GM12878 (cell line): Measurements from ENCODE around the gene GRIK1. TPM values are rescaled to one million over a fixed set of nuclear protein-coding genes. Genes with fewer than 3 reads are reported as not detected.

Source experiments
- ATAC-seq: fragments of 200-7000 bp; cut with Tn5 transposase; 3 replicates; pipeline ENCODE4 v1.9.1; 2020; ENCODE audit warnings: mild to moderate bottlenecking, moderate library complexity
- BruUV-seq: library from RNA; stranded (reverse); fragments of 400-500 nt; replicated peaks from 2 replicates; lab custom pipeline; 2021; lab: Mats Ljungman, UMichigan
- CTCF ChIA-PET: fragments of 300-600 bp; sonication (Branson Sonifier 250); formaldehyde crosslinking; extraction: SDS; loops from one replicate; lab custom pipeline; 2021; ENCODE audit warnings: inconsistent platforms; lab: Yijun Ruan, JAX
- POLR2A ChIA-PET: fragments of 350-600 bp; formaldehyde crosslinking; extraction: SDS; loops from one replicate; lab custom pipeline; 2021; ENCODE audit warnings: inconsistent platforms; lab: Charles Lee
- RAD21 ChIA-PET: fragments of 300-600 bp; sonication (Branson Sonifier 250); formaldehyde crosslinking; loops from one replicate; lab custom pipeline; 2023; ENCODE audit warnings: antibody characterized with exemption; ENCODE audit not compliant: unreplicated experiment; lab: Charles Lee
- SMC1A ChIA-PET: fragments of 300-600 bp; sonication (Branson Sonifier 250); formaldehyde crosslinking; loops from one replicate; lab custom pipeline; 2023; ENCODE audit not compliant: unreplicated experiment, uncharacterized antibody; lab: Charles Lee
- DNase-seq: peaks from one replicate; pipeline ENCODE4 v3.0.0-alpha.2; 2011; ENCODE audit warnings: low read depth, low spot score
- FAIRE-seq: peaks from 3 replicates; lab custom pipeline; 2011; peaks lifted over from hg19 to GRCh38; lab: Jason Lieb, UNC
- H2AFZ ChIP-seq: 2 replicates; pipeline ENCODE4 v1.6.0; 2011; ENCODE audit warnings: low read depth, low read length, control low read depth; ENCODE audit not compliant: control insufficient read depth
- H3K27ac ChIP-seq: 2 replicates; pipeline ENCODE4 v1.5.1; 2011; ENCODE audit warnings: control low read depth; ENCODE audit not compliant: control insufficient read depth, insufficient read depth
- H3K27me3 ChIP-seq, 2 experiments: replicated peaks in 1 of 2; 2 replicates each; pipeline versions ENCODE4 v1.6.0 to v1.6.1; 2011; ENCODE audit warnings: low read length in 1 of 2; ENCODE audit not compliant: control insufficient read depth in 2 of 2, insufficient read depth in 2 of 2
- H3K36me3 ChIP-seq, 2 experiments: 2 replicates each; pipeline ENCODE4 v1.5.1; 2011; ENCODE audit warnings: low read length in 1 of 2; ENCODE audit not compliant: control insufficient read depth in 2 of 2, insufficient read depth in 2 of 2
- H3K4me1 ChIP-seq: 2 replicates; pipeline ENCODE4 v1.6.1; 2011; ENCODE audit warnings: mild to moderate bottlenecking, low read length, moderate library complexity, mixed read lengths; ENCODE audit not compliant: control insufficient read depth, insufficient read depth
- H3K4me2 ChIP-seq: 2 replicates; pipeline ENCODE4 v1.6.0; 2011; ENCODE audit warnings: control low read depth; ENCODE audit not compliant: control insufficient read depth, insufficient read depth
- H3K4me3 ChIP-seq: fragments of 200-600 bp; sonication (generic); 2 replicates; pipeline ENCODE4 v1.5.1; 2016
- H3K79me2 ChIP-seq: 2 replicates; pipeline ENCODE4 v1.6.0; 2011; ENCODE audit warnings: low read length; ENCODE audit not compliant: control insufficient read depth, insufficient read depth
- H3K9ac ChIP-seq: 2 replicates; pipeline ENCODE4 v1.8.0; 2011; ENCODE audit warnings: low read length, control low read depth, mixed read lengths; ENCODE audit not compliant: control insufficient read depth, insufficient read depth
- H3K9me3 ChIP-seq: replicated peaks from 3 replicates; pipeline ENCODE4 v1.5.1; 2011; ENCODE audit warnings: mild to moderate bottlenecking, low read length; ENCODE audit not compliant: control insufficient read depth, insufficient read depth
- H4K20me1 ChIP-seq: 2 replicates; pipeline ENCODE4 v1.6.0; 2011; ENCODE audit not compliant: control insufficient read depth, insufficient read depth
- BRCA1 ChIP-seq: IDR thresholded peaks from 2 replicates; pipeline ENCODE4 v1.6.1; 2011; ENCODE audit warnings: low read depth, low read length, improper control_type of control experiment
- CBFB ChIP-seq: IDR thresholded peaks from 2 replicates; pipeline ENCODE4 v1.6.1; 2016; ENCODE audit warnings: antibody characterized with exemption, low read depth
- CBX3 ChIP-seq: fragments of 200-600 bp; sonication (generic); IDR thresholded peaks from 2 replicates; pipeline ENCODE4 v1.6.1; 2016; ENCODE audit warnings: low read depth, borderline replicate concordance
- GATAD2B ChIP-seq: fragments of 450-650 bp; conservative IDR thresholded peaks from 2 replicates; pipeline ENCODE4 v1.6.1; 2017; ENCODE audit warnings: low read depth, mild to moderate bottlenecking, moderate library complexity
- HDAC6 ChIP-seq: fragments of 200-600 bp; sonication (generic); IDR thresholded peaks from one replicate; pipeline ENCODE4 v1.8.0; 2017; ENCODE audit warnings: antibody characterized with exemption; ENCODE audit not compliant: unreplicated experiment
- IKZF2 ChIP-seq, 2 experiments: fragments of 450-650 bp; IDR thresholded peaks; 2 replicates each; pipeline ENCODE4 v1.6.1; 2017; ENCODE audit warnings: mild to moderate bottlenecking in 2 of 2, moderate library complexity in 2 of 2
- IRF4 ChIP-seq: IDR thresholded peaks from 2 replicates; pipeline ENCODE4 v1.6.1; 2011; ENCODE audit warnings: low read depth, low read length
- MEF2A ChIP-seq: IDR thresholded peaks from 2 replicates; pipeline ENCODE4 v1.6.1; 2011; ENCODE audit warnings: low read depth, mild to moderate bottlenecking, low read length, moderate library complexity; ENCODE audit not compliant: insufficient read depth
- MTA3 ChIP-seq: IDR thresholded peaks from 2 replicates; pipeline ENCODE4 v1.6.1; 2012; ENCODE audit warnings: low read length, inconsistent platforms, borderline replicate concordance
- NR2C1 ChIP-seq: fragments of 450-650 bp; IDR thresholded peaks from 2 replicates; pipeline ENCODE4 v1.6.1; 2017; ENCODE audit warnings: antibody characterized with exemption, mild to moderate bottlenecking, moderate library complexity
- SUZ12 ChIP-seq: fragments of 200-600 bp; sonication (generic); IDR thresholded peaks from one replicate; pipeline ENCODE4 v1.6.1; 2018; ENCODE audit warnings: antibody characterized with exemption, mild to moderate bottlenecking; ENCODE audit not compliant: unreplicated experiment
- TCF12 ChIP-seq: IDR thresholded peaks from 2 replicates; pipeline ENCODE4 v1.6.1; 2011; ENCODE audit warnings: low read depth, mild to moderate bottlenecking, low read length
- TCF3 ChIP-seq: IDR thresholded peaks from 2 replicates; pipeline ENCODE4 v1.6.1; 2012; ENCODE audit warnings: low read depth, mild to moderate bottlenecking, low read length, borderline replicate concordance; ENCODE audit not compliant: insufficient read depth
- WGBS: methylation state at CpG from one replicate; pipeline ENCODE4 v1.1.6; 2016; ENCODE audit warnings: low lambda C conversion rate; ENCODE audit not compliant: insufficient replicate concordance, insufficient coverage; ENCODE audit errors: missing lambda C conversion rate; 5-methylcytosine and 5-hydroxymethylcytosine counted together
- in situ Hi-C: fragments of 300-500 bp; cut with MboI; formaldehyde crosslinking; loops from 9 replicates; pipeline ENCODE4 v1.14.3; 2018; ENCODE audit warnings: mixed read lengths
- intact Hi-C: fragments of 100-400 bp; cut with micrococcal nuclease; formaldehyde crosslinking; loops from one replicate; pipeline ENCODE4 v1.14.2; 2022; ENCODE audit not compliant: unreplicated experiment
- polyA plus RNA-seq, 11 experiments: library from polyadenylated mRNA; depleted of rRNA in 4 of 11; unstranded in 6 of 11; stranded (reverse) in 5 of 11; fragments of >200 nt; fragmentation: Nextera tagmentation in 4 of 11; fragmentation: Illumina TruSeq in 1 of 11; extraction: Ambion mirVana in 4 of 11; extraction: Trizol in 1 of 11; gene quantifications; 1 replicate in 1 of 11; 2 replicates in 10 of 11; pipeline versions ENCODE4 v1.2.1 to v1.2.3, GENCODE V29; 2011 to 2016; ENCODE audit warnings: inconsistent platforms in 2 of 11, missing spikeins in 2 of 11, low read depth in 1 of 11
- total RNA-seq, 4 experiments: library from RNA; depleted of rRNA in 3 of 4; stranded (reverse); fragments of >200 nt in 3 of 4; fragmentation: Illumina TruSeq in 1 of 4; extraction: Trizol in 1 of 4; gene quantifications; 2 replicates each; pipeline versions ENCODE4 v1.2.1 to v1.2.3, GENCODE V29; 2013 to 2021
- TF ChIP-seq, protein P1 (sequence below): fragments of 450-650 bp; IDR thresholded peaks from 2 replicates; pipeline ENCODE4 v1.6.1; 2018; ENCODE audit warnings: borderline replicate concordance, mild to moderate bottlenecking; ENCODE audit not compliant: partially characterized antibody
- TF ChIP-seq, protein P2 (sequence below): fragments of 450-650 bp; conservative IDR thresholded peaks from 2 replicates; pipeline ENCODE4 v1.6.1; 2017; ENCODE audit warnings: mild to moderate bottlenecking, moderate library complexity

Gene GRIK1
- total and polyA plus RNA-seq, 10 of the 15 experiments (the other 5 are each of a cell fraction or from before 2014, with no cell fraction given), result 0.05 to 0.13 (median 0.09) TPM; not detected in 7

DNA sequence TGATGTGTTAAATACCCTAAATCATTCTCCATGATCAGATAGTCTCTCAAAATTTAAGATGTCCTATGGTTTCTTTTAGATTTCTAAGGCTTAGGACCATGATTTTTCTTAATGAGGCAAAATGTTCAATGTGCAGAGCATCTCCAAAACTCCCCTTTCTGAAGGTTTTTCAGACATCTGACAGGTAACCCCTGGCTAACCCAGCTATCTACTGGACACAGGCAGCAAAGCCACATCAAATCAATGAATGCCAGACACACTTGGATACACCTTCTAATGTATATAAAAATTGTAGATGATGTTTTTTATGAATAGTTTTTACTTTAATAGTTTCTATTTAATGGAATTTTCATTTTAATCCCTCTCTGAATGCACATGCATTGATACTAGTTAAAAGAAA lies 285.6 kb downstream of the GRIK1 start:
- FAIRE-seq, result no peak
- H4K20me1 ChIP-seq, result no peaks in the 10 kb centered on the region
- no peak overlapping the region for H3K27ac ChIP-seq
- POLR2A ChIA-PET, result no interaction called here
- no TSS peak for BruUV-seq
- in situ Hi-C loops (no loop called here), intact Hi-C loops (no loop called here)
- RAD21 ChIA-PET, result no interaction called here
- no peak for ATAC-seq
- H3K9me3 ChIP-seq, result no peaks in the 10 kb centered on the region
- no peaks in the 10 kb centered on the region for H3K27me3 ChIP-seq
- no peaks in the 10 kb centered on the region for H3K79me2 ChIP-seq
- no peaks in the 10 kb centered on the region for H3K4me1 ChIP-seq
- DNase-seq, result no peak
- H3K9ac ChIP-seq, result no peak overlapping the region
- CTCF ChIA-PET, result interaction anchor here (1.6 kb wide), 1 partner anchor 17 kb away, joined by 4 read pairs; no protein-coding TSS in a partner anchor
- no peak overlapping the region for H3K4me3 ChIP-seq
- no peaks in the 10 kb centered on the region for H3K36me3 ChIP-seq
- H2AFZ ChIP-seq, result no peak overlapping the region
- SMC1A ChIA-PET, result interaction anchor here (1.1 kb wide), 1 partner anchor 14 kb away, joined by 3 read pairs; no protein-coding TSS in a partner anchor
- no peak overlapping the region for H3K4me2 ChIP-seq
- TF ChIP-seq NR2C1 (no peak), MTA3 (no peak), BRCA1 (no peak), IKZF2 (IDR thresholded peaks at IDR 0.05) (no peak)
- TF ChIP-seq, all 136 proteins: peak for 0

DNA sequence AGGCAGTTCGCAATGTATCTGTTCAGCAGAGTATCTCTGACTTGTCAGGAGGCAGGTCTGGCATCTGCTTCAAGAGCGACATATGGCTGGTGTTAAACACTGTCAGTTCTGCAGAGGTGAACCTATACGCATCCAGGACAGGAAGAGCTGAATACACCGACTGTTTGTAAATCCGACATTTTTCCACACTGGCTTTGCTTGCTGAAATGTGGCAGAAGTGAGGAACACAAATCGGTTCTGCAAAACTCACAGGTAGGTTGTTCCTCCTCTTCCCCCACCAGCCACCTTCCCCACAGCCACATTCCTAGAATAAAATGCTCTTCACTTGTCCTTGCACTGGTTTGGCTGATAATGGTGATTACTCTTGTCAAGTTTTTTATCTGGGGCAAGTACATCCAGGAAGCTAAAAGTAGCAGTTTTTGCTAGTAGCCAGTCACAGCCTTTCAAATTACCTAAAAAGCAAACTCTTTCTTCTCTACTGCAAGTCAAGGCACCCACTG lies 289.2 kb downstream of the GRIK1 start:
- Histone ChIP-seq H3K4me3 (no peak overlapping the region), H3K36me3 (no peaks in the 10 kb centered on the region), H3K4me2 (no peak overlapping the region), H3K79me2 (no peaks in the 10 kb centered on the region), H2AFZ (no peak overlapping the region), H4K20me1 (no peaks in the 10 kb centered on the region), H3K27me3 (no peaks in the 10 kb centered on the region), H3K9ac (no peak overlapping the region), H3K9me3 (no peaks in the 10 kb centered on the region), H3K4me1 (no peaks in the 10 kb centered on the region), H3K27ac (no peak overlapping the region)
- 63% methylated on average over 6 of the region's 6 CpGs for WGBS
- in situ Hi-C loops, result no loop called here
- ChIA-PET SMC1A (no interaction called here), CTCF (no interaction called here), POLR2A (no interaction called here), RAD21 (no interaction called here)
- no peak for ATAC-seq
- intact Hi-C loops, result no loop called here
- no peak for DNase-seq
- BruUV-seq, result no TSS peak
- no peak for FAIRE-seq
- TF ChIP-seq SUZ12, result no peak
- TF ChIP-seq IRF4, result no peak
- TF ChIP-seq, protein P1, sequence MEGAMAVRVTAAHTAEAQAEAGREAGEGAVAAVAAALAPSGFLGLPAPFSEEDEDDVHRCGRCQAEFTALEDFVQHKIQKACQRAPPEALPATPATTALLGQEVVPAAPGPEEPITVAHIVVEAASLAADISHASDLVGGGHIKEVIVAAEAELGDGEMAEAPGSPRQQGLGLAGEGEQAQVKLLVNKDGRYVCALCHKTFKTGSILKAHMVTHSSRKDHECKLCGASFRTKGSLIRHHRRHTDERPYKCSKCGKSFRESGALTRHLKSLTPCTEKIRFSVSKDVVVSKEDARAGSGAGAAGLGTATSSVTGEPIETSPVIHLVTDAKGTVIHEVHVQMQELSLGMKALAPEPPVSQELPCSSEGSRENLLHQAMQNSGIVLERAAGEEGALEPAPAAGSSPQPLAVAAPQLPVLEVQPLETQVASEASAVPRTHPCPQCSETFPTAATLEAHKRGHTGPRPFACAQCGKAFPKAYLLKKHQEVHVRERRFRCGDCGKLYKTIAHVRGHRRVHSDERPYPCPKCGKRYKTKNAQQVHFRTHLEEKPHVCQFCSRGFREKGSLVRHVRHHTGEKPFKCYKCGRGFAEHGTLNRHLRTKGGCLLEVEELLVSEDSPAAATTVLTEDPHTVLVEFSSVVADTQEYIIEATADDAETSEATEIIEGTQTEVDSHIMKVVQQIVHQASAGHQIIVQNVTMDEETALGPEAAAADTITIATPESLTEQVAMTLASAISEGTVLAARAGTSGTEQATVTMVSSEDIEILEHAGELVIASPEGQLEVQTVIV, result no peak
- no peak for TF ChIP-seq HDAC6
- no peak for TF ChIP-seq GATAD2B
- TF ChIP-seq MEF2A, result no peak
- no peak for TF ChIP-seq CBX3
- no peak for TF ChIP-seq TCF3
- TF ChIP-seq, protein P2, sequence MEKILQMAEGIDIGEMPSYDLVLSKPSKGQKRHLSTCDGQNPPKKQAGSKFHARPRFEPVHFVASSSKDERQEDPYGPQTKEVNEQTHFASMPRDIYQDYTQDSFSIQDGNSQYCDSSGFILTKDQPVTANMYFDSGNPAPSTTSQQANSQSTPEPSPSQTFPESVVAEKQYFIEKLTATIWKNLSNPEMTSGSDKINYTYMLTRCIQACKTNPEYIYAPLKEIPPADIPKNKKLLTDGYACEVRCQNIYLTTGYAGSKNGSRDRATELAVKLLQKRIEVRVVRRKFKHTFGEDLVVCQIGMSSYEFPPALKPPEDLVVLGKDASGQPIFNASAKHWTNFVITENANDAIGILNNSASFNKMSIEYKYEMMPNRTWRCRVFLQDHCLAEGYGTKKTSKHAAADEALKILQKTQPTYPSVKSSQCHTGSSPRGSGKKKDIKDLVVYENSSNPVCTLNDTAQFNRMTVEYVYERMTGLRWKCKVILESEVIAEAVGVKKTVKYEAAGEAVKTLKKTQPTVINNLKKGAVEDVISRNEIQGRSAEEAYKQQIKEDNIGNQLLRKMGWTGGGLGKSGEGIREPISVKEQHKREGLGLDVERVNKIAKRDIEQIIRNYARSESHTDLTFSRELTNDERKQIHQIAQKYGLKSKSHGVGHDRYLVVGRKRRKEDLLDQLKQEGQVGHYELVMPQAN, result no peak
- no peak for TF ChIP-seq CBFB
- no peak for TF ChIP-seq TCF12
